ENCODE data around the gene G6PC2. TPM values are rescaled to one million over a fixed set of nuclear protein-coding genes. Genes with fewer than 3 reads are reported as not detected.
"Not testable (repeated sequence)": the region's sequence is repeated elsewhere in the genome, so short reads cannot be mapped to it uniquely, and the experiment has no call there.

G6PC2 gene
- total and polyA plus RNA-seq, 2 experiments from 2014 or later, result not detected

DNA sequence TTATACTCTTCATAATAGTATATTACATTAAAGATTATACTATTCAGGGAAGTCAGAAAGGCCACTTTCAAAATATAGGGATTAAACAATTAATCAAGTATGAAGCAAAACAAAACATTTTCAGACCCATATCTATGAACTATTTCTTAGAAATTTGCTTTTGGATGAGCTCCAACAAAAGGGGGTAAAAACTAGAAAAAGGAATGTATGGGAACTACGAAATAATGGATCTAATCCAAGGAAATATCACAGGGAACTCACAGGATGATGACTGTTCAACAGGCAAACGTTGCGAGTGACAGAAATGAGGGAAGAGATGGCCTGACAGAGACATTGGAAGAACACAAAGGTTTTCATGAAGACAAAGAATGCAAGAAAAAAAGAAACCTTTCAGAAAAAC lies 27.9 kb downstream of the G6PC2 start:
- no peaks in the 10 kb centered on the region for H3K36me3 ChIP-seq
- DNase-seq (ENCODE audit: low read depth in 1 of 2, low spot score in 1 of 2), result peak in 1 of 2 donors; percentile 71
- no peak overlapping the region for H3K27ac ChIP-seq
- H3K9me3 ChIP-seq (ENCODE audit: low read depth), result no peaks in the 10 kb centered on the region
- H3K4me1 ChIP-seq (ENCODE audit: low read depth), result no peaks in the 10 kb centered on the region
- TF ChIP-seq, protein P1, sequence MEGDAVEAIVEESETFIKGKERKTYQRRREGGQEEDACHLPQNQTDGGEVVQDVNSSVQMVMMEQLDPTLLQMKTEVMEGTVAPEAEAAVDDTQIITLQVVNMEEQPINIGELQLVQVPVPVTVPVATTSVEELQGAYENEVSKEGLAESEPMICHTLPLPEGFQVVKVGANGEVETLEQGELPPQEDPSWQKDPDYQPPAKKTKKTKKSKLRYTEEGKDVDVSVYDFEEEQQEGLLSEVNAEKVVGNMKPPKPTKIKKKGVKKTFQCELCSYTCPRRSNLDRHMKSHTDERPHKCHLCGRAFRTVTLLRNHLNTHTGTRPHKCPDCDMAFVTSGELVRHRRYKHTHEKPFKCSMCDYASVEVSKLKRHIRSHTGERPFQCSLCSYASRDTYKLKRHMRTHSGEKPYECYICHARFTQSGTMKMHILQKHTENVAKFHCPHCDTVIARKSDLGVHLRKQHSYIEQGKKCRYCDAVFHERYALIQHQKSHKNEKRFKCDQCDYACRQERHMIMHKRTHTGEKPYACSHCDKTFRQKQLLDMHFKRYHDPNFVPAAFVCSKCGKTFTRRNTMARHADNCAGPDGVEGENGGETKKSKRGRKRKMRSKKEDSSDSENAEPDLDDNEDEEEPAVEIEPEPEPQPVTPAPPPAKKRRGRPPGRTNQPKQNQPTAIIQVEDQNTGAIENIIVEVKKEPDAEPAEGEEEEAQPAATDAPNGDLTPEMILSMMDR (IDR thresholded peaks at IDR 0.05; ENCODE audit: low read depth, low read length), result no peak
- no peaks in the 10 kb centered on the region for H3K27me3 ChIP-seq
- no peak overlapping the region for H3K4me3 ChIP-seq

DNA sequence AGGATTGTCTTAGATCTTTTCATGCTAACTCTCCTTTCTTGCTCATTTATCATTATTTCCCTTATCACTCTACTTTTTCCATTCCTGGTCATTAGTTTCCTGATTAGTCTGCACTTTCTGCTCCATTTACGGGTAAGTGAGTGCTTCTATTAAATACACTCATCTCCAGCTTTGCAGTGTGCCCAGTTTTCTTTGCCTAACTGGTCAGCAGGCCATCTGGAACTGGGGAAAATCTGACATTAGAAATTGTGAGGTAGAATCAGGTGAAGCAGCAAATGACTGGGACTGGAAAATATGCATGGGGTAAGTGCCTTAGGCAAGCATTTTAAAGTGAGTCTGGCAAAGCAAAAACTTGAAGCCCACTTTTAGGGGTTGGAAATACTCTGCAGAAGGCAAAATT lies 29.2 kb downstream of the G6PC2 start:
- Histone ChIP-seq H3K4me1 (ENCODE audit: low read depth) (no peaks in the 10 kb centered on the region), H3K27ac (no peak overlapping the region), H3K36me3 (no peaks in the 10 kb centered on the region), H3K27me3 (no peaks in the 10 kb centered on the region), H3K4me3 (no peak overlapping the region), H3K9me3 (ENCODE audit: low read depth) (no peaks in the 10 kb centered on the region)
- DNase-seq (ENCODE audit: low read depth in 1 of 2, low spot score in 1 of 2), result no peak
- TF ChIP-seq, protein P1 (IDR thresholded peaks at IDR 0.05; ENCODE audit: low read depth, low read length), result no peak

DNA sequence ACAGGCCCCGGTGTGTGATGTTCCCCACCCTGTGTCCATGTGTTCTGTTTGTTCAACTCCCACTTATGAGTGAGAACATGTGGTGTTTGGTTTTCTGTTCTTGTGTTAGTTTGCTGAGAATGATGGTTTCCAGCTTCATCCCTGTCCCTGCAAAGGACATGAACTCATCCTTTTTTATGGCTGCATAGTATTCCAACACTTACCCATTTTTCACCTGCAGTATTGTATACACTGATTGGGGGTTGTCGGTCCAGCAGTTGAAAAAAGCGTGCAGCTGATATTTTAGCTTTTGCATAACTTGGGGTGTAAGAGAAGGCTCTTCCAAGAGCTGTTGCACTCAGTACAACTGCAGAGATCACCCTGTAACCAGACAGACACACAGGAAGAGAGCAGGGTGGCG lies 31.1 kb downstream of the G6PC2 start:
- H3K27ac ChIP-seq; H3K36me3 ChIP-seq; H3K4me3 ChIP-seq; H3K9me3 ChIP-seq (ENCODE audit: low read depth); H3K27me3 ChIP-seq; DNase-seq (ENCODE audit: low read depth in 1 of 2, low spot score in 1 of 2); H3K4me1 ChIP-seq (ENCODE audit: low read depth): not testable (repeated sequence)

DNA sequence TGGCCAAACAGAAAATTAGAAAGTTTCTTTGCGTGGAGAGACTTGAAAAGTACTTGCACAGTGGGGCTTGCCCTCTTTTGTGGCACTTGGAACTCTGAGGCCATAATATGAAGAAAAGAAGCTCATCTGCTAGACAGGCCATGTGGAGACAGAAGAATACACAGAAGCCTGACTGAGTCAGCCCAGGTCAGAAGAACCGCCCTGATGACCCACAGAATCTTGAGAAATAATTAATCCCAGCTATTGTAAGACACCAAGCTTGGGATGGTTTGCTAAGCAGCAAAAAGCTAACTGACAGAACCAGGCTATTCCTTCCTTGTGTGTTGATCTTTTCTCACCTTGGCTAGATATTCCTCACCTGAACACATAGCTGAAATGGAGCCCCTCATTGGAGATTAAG lies 33.7 kb downstream of the G6PC2 start:
- H3K36me3 ChIP-seq, result no peaks in the 10 kb centered on the region
- H3K27me3 ChIP-seq, result no peaks in the 10 kb centered on the region
- no peak for DNase-seq (ENCODE audit: low read depth in 1 of 2, low spot score in 1 of 2)
- no peaks in the 10 kb centered on the region for H3K4me1 ChIP-seq (ENCODE audit: low read depth)
- TF ChIP-seq, protein P1 (IDR thresholded peaks at IDR 0.05; ENCODE audit: low read depth, low read length), result no peak
- H3K4me3 ChIP-seq, result no peak overlapping the region
- H3K27ac ChIP-seq, result no peak overlapping the region
- H3K9me3 ChIP-seq (ENCODE audit: low read depth), result no peaks in the 10 kb centered on the region

DNA sequence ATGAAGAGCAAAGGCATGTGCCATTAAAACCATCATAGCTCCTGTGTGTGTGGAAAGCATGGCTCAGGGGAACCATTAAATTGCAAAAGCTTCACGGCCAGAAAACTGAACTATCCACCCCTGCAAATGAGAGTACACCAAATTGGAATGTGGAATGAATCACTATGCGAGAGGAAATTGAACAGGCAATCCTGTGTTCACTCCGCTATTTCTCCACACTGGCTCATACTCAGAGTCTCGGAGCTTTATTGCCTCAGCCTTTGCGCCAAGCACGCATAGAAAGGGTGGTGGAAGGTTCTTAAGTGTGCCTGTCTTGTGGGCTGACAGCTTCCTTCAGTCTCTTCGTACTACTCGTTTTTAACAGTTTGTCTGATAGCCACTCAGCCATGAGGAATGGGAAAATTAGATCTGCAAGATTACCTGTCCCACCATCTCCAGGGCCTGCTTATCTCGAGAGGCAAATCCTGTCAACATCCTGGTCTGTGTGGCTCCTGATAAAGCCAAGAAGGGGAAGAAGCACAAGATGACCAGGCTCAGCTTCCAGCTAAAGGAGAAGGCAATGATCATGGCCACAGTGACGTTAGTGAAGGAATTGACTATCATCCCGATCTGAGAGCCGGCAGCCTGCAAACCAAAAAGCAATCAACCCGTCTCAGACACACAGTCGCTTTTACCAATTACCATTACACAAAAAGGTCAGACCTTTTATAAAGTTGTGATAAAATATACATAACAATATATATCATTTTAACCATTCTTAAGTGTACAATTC lies 34.9 kb downstream of the G6PC2 start:
- H3K9me3 ChIP-seq (ENCODE audit: low read depth), result no peaks in the 10 kb centered on the region
- no peak overlapping the region for H3K27ac ChIP-seq
- TF ChIP-seq, protein P1 (IDR thresholded peaks at IDR 0.05; ENCODE audit: low read depth, low read length), result no peak
- peak in 1 of 2 donors; percentile 93 for DNase-seq (ENCODE audit: low read depth in 1 of 2, low spot score in 1 of 2)
- H3K36me3 ChIP-seq, result no peaks in the 10 kb centered on the region
- H3K4me1 ChIP-seq (ENCODE audit: low read depth), result no peaks in the 10 kb centered on the region
- no peaks in the 10 kb centered on the region for H3K27me3 ChIP-seq
- H3K4me3 ChIP-seq, result no peak overlapping the region

DNA sequence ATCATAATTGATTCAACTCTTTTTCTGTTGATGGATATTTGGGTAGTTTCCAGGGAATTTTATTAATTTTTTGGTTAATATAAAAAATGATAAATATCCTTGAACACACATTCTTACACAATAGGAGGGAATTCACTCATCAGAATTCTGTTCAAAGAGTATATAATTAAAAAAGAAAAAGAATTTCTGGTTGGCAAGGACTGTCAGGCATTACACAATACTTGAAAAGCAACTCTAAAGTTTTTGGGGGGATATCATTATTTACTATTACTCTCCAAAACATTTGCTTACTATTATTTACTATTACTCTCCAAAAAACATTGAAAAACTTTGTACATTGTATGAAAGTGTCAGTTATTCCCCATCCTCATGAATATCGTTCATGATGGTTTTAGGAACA lies 38.0 kb downstream of the G6PC2 start:
- Histone ChIP-seq H3K4me3 (no peak overlapping the region), H3K27me3 (no peaks in the 10 kb centered on the region), H3K4me1 (ENCODE audit: low read depth) (peaks cover 20% of the 10 kb centered on the region), H3K9me3 (ENCODE audit: low read depth) (no peaks in the 10 kb centered on the region), H3K36me3 (no peaks in the 10 kb centered on the region), H3K27ac (no peak overlapping the region)
- TF ChIP-seq, protein P1 (IDR thresholded peaks at IDR 0.05; ENCODE audit: low read depth, low read length), result no peak
- DNase-seq (ENCODE audit: low read depth in 1 of 2, low spot score in 1 of 2), result no peak

Data from cardiac muscle cell (in vitro differentiated cells and primary cell).